CD4-positive, alpha-beta T cell treated with Interleukin-6 at 100 ng/mL for 8 hours (primary cell): Measurements from ENCODE around the gene LRRC18.

Experiments
- DNase-seq: peaks from one replicate; pipeline ENCODE4 v3.0.0-alpha.2; 2020; ENCODE audit warnings: mixed read lengths, low spot score

The LRRC18 gene

DNA sequence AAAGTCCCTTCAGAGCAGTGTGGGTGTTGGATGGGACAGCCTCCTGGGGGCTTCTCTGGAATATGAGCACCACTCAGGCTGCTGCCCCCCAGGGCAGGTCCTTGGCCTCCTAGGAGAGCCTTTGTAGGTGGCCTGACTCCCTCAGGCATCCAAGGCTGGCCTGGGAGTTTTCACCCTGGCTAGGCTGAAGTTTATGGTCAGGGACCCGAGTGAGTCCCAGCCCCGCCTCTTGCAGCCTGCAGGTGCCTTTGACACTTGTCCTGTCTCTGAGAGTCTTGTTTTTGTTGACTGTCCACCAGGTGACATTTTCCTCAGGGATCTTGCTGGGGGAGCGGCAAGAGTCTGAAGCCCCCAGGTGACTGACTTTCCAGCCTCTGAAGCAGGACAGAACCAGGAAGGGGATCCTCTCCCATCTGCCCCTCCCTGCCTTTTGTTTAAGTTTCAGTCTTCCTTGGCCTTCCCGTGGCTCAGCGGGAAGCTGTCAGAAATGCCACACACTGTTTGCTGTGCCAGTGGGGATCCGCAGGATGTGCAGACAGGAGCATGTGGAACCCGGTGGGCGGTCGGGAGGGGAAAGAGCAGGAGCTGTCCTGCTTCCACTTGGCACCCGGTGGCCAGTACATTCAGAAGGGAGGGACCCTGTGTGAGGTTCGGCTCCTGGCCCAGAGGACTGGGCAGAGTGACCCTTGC, 59.5 kb downstream of the LRRC18 start:
- DNase-seq, result no peak

GRCh38 chr10:48879451-48879850, 60.2 kb downstream of the LRRC18 start:
- DNase-seq, result no peak

- no peak for DNase-seq
Observed at GRCh38 chr10:48878091-48878490, 61.5 kb downstream of the LRRC18 start.

GRCh38 chr10:48872234-48872633, 67.4 kb downstream of the LRRC18 start:
- no peak for DNase-seq
